NCI-H128 (cell line): ENCODE measurements around the gene GRID2.

Source experiments
- DNase-seq: peaks from one replicate; lab custom pipeline; 2025; ENCODE audit not compliant: unreplicated experiment; lab: John Stamatoyannopoulos, UW

The GRID2 gene

DNA sequence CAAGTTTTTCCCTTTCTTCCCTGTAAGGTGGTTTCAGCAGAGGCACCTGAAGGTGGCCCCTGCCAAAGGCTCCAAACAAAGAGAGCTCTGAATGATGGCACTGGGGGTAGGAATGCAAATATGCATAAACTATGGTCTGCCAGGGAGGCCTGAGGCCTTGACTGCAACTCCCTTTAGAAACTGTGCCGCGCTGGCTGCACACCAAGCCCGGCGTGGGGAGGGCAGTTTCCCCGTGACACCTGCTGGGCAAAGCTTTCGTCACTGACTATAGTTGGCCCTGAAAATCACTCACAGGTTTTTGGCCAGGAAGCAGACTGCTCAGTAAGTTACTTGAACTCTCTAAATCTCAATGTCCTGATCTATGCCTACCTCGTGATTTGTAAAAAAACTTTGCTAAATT, 1427.0 kb downstream of the GRID2 start:
- no peak for DNase-seq

DNA sequence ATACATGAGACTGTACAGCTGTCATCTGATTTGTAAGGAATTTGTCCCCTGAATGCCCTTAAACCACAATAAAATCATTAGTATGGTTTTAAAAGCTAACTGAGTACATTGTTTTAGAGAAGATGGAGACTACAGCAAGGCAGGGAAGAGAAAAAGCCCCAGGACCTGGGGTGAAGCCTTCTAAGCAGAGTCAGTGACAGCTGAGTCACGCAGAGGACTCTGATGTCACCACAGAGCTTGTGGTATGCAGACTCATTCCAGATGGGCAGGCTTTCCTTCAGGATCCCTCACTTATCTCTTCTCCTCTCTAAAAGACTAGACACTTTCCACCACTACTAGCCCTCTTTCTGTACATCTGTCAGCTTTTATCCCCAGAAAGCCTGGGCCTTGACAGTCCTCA, 1427.7 kb downstream of the GRID2 start:
- DNase-seq, result no peak

DNA sequence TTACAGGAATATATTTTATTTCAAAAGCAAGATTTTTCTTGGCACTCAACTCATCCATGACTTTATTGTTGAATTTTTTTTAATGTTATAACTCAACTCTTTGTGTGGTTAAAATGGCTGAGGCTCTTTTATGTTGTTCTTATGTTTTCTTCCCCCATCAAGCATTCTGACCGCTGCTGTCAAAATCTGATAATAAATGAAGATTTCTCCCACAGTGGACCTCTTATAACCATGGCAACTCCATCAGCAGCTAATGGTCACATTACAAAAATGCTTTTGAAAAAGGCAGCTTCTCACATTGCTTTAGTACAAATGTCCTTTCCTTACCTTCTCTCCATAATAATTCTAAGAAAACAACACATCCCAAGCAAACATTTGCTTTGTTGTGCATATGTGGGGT, 1428.7 kb downstream of the GRID2 start:
- DNase-seq, result no peak

DNA sequence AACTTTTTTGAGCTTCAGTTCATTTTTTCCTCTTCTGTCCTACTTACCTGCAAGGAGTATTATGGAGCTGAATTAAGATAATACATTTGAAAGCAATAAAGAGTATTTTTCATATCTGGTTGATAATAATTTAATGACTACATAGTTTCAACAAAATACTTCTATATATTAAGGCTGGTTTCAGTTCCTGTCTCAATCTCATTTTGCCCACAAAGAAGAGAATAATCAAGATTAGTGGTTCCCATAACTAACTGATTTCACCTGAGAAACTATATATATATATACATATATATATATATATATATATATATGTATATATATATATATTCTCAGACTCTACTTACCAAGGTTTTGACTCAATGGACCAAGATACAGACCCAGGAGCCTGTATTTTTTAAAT, 1437.1 kb downstream of the GRID2 start:
- DNase-seq, result no peak

DNA sequence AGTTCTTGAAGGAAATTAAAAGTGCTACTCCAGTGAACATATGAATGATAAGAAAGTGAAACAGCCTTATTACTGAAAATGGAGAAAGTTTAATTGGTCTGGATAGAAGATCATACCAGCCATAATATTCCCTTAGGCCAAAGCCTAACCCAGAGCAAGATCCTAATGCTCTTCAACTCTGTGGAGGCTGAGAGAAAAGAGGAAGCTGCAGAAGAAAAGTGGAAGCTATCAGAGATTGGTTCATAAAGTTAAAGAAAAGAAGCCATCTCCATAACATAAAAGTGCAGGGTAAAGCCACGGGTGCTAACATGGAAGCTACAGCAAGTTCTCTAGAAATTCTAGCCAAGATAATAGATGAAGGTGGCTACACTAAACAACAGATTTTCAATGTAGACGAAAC, 1439.3 kb downstream of the GRID2 start:
- DNase-seq, result no peak

DNA sequence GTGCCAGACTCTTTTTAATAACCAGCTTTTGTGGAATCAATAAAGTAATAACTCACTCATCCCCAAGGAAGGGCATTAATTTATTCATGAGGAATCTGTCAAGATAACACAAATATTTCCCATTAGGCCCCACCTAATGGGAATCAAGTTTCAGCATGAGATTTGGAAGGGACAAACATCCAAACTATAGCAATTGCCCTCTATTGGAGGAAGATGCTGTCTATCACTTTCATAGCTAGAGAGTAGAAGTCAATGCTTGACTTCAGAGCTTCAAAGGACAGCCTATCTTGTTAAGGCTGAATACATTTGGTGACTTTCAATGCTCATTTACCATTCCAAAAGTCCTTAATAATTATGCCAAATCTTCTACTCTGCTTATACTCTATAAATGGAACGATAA, 1439.9 kb downstream of the GRID2 start:
- DNase-seq, result no peak

DNA sequence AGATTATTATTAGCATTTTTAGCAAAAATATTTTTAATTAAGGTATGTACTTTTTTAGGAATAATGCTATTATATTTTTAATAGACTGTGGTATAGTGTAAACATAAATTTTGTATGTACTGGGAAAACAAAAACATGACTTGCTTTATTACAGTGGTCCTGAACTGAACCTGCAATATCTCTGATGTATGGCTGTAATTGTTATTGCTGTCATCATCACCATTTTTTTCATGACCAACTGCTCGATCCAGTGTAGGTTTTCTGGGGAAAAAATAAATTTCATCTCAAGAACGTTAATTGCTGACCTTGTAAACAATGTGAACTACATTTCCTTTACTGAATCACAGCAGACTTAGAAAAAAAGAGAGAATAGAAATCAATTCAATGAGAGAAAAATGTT, 1441.2 kb downstream of the GRID2 start:
- DNase-seq, result no peak

DNA sequence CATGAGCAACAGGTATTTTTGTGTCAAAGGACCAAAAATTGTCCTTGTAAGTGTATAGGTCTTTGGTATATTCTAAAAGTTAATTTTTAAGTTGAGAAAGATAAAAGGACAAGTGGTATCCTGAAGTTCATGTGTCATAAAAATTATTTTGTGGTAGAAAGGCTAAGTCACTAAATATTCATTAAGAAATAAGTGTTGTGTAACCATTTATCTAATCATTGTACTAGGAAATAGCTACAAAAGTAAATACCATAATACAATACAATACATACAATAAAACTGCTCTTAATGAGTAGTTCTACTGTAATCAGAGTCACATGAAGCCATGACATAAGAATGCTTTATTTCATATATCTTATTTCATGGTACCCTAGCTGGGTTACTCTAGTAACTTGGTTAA, 1442.3 kb downstream of the GRID2 start:
- DNase-seq, result no peak

DNA sequence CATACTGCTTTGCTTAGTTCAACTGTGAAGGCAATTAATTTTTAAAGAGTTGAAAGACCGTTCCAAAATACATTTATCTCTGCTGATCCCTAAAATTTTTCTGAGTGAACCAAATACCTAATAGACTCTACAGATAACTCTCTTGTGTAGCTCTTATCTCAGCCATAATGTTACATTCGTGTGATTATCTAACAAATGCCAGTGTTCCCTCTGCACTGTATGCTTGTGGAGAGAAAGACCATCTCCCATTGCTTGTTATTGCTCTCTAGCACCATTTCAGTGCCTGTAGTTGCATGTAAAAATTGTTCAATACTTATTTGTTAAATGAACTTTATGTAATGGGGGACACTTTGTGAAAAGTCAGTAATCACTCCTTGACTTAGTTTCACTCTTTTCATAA, 1443.5 kb downstream of the GRID2 start:
- no peak for DNase-seq

DNA sequence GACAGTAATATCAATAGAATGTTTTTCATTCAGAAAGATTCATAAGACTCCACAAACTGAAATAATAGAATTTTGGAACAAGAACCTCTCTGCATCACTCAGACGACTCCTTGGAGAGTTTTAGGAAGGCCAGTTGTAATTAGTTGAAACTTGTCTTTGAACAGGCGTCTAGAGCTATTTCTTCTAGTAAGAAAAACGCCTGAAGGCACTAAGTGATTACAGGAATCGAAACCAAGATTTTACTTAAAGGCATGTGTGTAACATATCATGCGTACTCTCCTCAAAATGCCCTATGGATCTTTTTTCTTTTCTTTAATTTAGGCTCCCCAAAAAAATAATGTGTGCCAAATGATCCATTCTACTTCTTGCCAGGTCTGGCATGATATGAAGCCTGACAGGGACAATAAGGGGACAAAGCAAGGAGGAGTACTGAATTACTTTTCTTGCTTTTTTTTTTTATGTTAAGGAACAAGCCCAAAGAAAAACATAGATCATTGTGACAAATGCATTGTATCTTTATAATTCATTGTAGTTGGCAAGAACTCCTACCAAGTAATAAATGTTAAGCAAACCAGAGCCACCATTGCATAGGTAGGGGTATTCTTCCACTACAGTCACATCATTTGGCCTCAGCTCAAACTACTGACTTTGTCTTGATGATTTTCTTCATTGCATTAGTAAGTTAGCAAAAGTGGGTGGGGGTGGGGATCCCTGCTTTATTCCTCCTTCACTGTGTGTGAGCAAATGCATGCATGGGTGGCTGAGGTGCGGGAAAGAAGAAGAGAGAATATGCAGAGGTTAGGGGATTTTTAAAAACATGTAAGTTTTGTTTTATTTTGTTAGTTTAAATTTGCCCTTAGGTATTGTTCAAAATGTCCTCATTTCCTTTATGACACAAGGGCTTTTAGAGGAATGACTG, 1444.9 kb downstream of the GRID2 start:
- no peak for DNase-seq

DNA sequence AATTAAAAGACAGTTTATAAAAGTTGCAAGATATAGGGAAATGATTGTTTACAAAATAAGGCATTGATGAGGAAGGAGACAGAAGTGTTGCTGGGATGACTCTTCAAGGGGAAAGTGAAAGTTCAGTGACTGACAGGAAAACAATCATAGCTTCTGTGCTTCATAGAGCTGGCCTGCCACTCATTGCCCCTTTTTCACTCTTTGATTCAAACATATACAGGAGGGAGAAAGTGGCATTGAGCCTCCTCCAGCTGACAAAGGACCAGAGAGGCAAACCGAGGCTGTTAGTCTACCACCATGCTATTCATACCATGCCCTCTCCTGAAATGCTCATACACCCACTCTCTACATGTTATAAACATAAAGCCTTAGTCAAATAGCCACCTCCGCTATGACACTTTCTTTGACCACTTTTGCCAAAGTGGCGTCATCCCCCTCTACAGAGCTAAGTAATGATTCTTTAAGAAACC, 1445.6 kb downstream of the GRID2 start:
- DNase-seq, result no peak

DNA sequence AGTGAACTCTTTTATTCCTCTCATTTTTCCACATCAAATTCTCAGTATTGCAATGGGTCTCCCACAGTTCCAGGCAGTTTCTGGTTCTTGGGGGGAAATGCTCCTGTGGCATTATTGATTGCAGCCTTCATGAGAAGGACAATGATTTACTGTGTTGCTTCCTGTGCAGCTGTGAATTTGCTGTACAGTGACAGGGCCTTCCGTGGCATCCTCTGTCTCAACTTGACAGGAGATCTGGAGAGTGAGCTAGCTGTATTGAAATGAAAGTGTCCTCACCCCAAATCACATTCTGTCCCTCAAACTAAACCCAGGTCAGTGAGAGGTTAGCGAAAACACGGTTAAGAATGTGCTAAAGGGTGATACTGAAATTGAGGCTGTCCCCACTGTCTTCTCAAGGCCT, 1447.6 kb downstream of the GRID2 start:
- no peak for DNase-seq

DNA sequence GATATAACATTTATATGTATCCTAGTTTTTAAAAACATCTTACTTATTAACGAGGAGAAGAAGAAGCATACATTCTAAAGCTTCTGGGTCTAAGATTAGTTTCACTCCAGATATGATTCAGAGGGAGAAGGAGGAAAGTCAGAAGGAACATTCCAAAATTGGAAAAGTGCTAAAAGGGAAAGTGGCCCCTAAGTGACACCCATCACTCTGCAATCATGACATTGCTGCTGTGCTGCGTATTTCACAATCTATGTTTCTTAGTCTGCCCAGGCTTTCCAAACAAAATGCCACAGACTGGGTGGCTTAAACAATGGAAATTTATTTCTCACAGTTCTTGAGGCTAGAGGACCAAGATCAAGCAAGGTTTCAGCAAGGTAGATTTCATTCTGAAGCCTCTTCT, 1452.3 kb downstream of the GRID2 start:
- DNase-seq, result no peak

DNA sequence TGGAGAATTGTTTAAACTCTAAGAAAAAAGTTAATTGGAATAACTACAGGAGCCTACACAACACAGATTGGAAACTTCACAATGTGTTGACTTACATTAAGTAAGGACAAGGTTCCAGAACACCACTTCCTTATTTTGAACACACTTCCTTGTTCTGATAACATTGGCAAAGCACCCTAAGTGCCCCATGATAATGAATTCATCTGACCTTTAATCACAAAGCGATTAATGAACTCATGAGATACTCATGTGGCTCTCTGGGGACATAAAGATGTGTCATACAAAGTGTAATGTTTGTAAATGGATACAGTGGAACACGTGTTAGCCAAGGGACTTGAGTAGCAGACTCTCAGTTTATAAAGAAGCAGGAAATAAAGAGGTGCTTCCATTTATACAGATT, 1455.7 kb downstream of the GRID2 start:
- DNase-seq, result no peak

DNA sequence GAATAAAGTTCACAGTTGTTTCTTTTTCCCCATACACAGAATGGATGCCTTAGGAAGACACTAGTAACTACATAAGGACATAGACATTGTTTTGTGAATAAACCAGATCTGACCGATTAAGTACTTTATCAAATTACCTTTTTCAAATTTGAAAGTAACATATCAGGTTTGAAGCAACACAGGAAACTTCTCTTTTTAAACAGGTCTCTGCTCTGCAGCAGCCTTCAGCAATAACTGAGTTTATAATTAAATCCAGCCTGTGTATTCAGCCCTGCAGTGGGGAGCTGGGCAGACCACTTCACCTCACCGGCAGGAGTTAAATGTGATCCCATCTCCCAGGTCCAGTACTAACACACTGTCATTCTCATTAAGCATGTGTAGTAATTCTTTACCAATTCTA, 1456.5 kb downstream of the GRID2 start:
- no peak for DNase-seq

DNA sequence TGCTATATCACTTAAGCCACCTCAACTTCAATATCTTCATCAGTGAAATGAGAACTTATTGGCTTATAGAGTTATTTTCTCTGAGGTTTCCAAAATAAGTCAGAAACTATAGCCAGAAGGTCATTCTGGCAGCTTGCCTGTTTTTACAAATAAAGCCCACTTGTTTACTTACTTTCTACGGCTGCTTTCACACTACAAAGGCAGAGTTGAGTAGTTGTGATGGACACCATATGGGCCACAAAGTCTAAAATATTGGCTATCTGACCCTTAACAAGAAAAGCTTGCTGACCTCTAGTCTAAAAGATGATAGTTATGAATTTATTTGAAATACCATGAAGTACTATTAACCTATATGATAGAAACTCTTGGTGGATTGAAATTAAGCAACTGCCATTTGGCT, 1457.5 kb downstream of the GRID2 start:
- no peak for DNase-seq

DNA sequence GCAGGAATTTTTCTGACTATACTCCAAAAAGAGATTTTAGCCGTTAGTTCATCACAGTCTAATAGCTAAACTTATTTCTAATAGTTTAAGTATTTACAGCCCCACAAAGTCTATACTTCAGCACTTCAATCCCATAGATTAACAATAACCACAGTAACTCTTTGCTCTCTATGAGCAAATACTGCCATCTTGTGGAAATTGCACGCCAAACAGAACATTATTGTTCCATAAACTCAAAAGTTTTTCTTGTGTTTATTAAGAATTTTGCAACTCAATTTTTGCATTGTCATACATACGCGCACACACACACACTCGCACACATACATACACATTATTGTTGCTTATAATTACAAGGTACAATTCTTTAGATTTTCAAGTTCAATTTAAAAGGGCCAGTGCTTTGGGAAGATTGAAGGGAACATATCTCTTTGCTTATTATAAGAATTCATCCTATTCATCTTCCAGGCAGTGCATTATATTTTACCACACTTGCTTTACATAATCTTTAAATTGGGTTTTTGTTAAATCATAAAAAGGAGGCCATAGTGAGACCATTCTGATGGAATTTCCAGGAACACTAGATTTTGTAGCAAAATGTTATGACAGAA, 1461.0 kb downstream of the GRID2 start:
- no peak for DNase-seq

DNA sequence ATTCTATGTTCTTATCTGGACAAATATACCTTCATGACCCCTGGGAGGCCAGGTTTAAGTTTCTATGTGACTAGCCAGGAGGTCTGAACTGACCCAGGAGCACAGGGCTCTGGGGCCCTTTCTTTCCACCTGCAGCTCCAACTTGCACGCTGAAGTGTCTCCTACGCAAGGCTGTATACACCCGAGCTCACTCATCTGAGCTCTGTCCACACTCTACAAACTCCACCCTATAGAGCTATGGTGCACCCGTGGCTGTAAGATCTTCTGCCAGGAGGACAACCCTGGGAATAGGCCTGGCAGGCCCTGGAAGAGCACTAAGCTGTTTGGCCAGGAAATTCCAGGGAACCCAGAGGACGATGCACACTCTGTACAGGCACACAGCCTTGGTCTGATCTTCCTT, 1464.2 kb downstream of the GRID2 start:
- DNase-seq, result no peak

DNA sequence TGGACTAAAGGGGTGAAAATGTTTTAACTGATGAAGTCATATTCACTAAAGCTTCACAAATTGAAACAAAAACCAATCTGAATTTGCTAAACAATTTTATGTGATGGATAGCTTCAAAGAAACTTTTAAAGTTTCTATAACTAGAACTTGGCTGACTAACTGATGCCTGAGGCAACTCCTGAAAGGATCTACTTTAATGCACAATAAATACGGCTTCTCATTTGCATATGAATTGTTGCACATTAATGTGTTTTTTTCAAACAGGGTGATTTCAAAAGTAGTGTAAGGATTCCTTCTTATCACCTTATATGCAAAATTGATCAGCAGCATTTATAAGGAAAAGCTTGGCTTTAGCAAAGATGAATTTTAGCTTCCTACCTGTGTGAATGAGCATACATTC, 1466.4 kb downstream of the GRID2 start:
- no peak for DNase-seq

DNA sequence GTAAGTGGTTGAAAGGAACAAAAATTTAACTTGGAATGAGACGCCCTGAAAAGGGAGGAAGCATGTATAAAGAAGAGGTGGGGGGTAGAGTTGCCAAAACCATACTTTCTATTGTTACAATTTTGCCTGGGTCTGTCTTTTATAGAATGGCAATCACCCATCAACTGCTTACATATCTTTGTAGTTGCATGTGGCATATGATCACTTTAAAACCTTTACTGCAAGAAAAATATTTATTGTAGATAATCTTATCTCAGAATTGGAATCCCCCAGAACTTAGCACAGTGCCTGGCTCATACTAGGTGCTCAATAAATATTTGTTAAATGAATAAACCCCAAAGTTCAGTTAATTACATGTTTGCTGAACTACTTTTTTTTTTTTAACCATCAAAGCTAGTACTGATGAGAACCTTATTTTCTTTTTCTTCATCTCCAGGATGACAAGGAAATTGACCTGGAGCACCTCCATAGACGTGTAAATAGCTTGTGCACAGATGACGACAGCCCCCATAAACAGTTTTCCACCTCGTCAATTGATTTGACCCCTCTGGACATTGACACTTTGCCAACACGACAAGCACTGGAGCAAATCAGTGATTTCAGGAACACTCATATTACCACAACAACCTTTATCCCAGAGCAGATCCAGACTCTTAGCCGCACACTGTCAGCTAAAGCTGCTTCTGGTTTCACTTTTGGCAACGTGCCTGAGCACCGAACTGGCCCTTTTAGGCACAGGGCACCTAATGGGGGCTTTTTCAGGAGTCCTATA, 1468.1 kb downstream of the GRID2 start:
- DNase-seq, result no peak

DNA sequence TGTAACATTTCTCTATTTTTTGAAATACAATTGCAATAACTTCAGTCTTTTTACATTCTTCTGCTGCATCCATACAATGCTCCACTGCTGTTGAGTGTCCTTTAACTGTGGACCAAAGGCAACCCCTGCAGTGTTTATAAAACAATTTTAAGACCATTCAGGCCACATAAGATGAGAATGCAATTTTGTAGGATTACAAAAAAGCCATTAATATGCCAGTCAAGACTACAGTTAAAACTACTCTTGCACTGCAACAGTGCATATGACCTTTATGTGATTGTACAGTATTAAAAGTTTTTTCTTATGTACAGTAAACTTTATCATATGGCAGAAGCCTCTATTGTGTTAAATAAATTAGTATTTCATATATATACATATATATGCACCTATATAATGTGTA, 1469.1 kb downstream of the GRID2 start:
- no peak for DNase-seq

DNA sequence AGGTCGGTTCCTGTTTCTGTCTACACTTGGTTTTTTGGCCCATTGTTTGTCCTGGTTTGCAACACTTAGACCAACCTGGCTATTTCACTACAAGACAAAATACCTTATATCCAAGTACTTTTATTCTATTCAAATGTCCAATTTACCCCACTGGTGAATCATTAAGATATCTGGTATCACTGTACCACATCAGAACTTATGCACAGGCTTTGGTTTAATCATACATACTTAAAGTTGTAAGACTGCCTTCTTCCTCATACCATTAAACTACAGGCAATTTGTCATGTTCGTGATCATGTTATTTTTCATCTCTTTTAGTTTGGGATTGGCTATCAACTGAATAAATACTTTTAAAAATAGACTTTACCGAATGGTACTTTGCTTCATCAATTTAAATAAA, 1471.8 kb downstream of the GRID2 start:
- no peak for DNase-seq
